ENCODE results near the gene MRGPRG. TPM values are rescaled to one million over a fixed set of nuclear protein-coding genes. Genes with fewer than 3 reads are reported as not detected.
"Not testable (repeated sequence)": the region's sequence is repeated elsewhere in the genome, so short reads cannot be mapped to it uniquely, and the experiment has no call there.

MRGPRG gene
- polyA plus RNA-seq, 6 donors from 2014 or later = not detected

GRCh38 chr11:3176487-3176886 lies 42.1 kb downstream of the MRGPRG start:
- H3K36me3 Mint-ChIP-seq = peaks cover 5 to 10% of the 10 kb centered on the region in 2 donors
- H3K4me1 Mint-ChIP-seq = no peaks in the 10 kb centered on the region
- peaks cover 9 to 46% (median 18%) of the 10 kb centered on the region in 7 donors for H3K9me3 Mint-ChIP-seq
- no peak overlapping the region for H3K27ac Mint-ChIP-seq
- ATAC-seq (ENCODE audit: low read depth in 2 of 2) (no peak), DNase-seq (no peak)
- peaks cover 11 to 17% (median 11%) of the 10 kb centered on the region in 3 donors for H3K27me3 Mint-ChIP-seq
- no peak overlapping the region for H3K4me3 Mint-ChIP-seq

GRCh38 chr11:3175194-3175593 lies 43.4 kb downstream of the MRGPRG start:
- ATAC-seq (ENCODE audit: low read depth in 2 of 2) = no peak
- DNase-seq = no peak
- Mint-ChIP-seq H3K27me3 (peaks cover 9 to 13% (median 11%) of the 10 kb centered on the region in 3 donors), H3K4me1 (no peaks in the 10 kb centered on the region), H3K9me3 (peaks cover 9 to 41% (median 18%) of the 10 kb centered on the region in 7 donors), H3K4me3 (no peak overlapping the region), H3K36me3 (peaks cover 5 to 10% of the 10 kb centered on the region in 2 donors), H3K27ac (no peak overlapping the region)

- H3K4me3 Mint-ChIP-seq = no peak overlapping the region
- peaks cover 14 to 19% (median 17%) of the 10 kb centered on the region in 3 donors for H3K27me3 Mint-ChIP-seq
- DNase-seq = no peak
- H3K4me1 Mint-ChIP-seq = peaks cover 0 to 6% (median 0%) of the 10 kb centered on the region in 3 donors
- no peak for ATAC-seq (ENCODE audit: low read depth in 2 of 2)
- peaks cover 5 to 10% of the 10 kb centered on the region in 2 donors for H3K36me3 Mint-ChIP-seq
- H3K9me3 Mint-ChIP-seq = peaks cover 8 to 33% (median 18%) of the 10 kb centered on the region in 7 donors
- H3K27ac Mint-ChIP-seq = no peak overlapping the region
Measured at GRCh38 chr11:3174387-3174786, 44.2 kb downstream of the MRGPRG start.

- ATAC-seq (ENCODE audit: low read depth in 2 of 2) (no peak), DNase-seq (no peak)
- no peak overlapping the region for H3K27ac Mint-ChIP-seq
- no peak overlapping the region for H3K4me3 Mint-ChIP-seq
- H3K36me3 Mint-ChIP-seq = peaks cover 5 to 10% of the 10 kb centered on the region in 2 donors
- H3K4me1 Mint-ChIP-seq = peaks cover 0 to 6% (median 4%) of the 10 kb centered on the region in 3 donors
- H3K9me3 Mint-ChIP-seq = peaks cover 8 to 33% (median 18%) of the 10 kb centered on the region in 7 donors
- peaks cover 18 to 23% (median 20%) of the 10 kb centered on the region in 3 donors for H3K27me3 Mint-ChIP-seq
Measured at GRCh38 chr11:3173795-3174194, 44.8 kb downstream of the MRGPRG start.

GRCh38 chr11:3171931-3172560 lies 46.6 kb downstream of the MRGPRG start:
- H3K4me1 Mint-ChIP-seq = peaks cover 0 to 6% (median 4%) of the 10 kb centered on the region in 3 donors
- DNase-seq (no peak), ATAC-seq (ENCODE audit: low read depth in 2 of 2) (no peak)
- H3K4me3 Mint-ChIP-seq = no peak overlapping the region
- H3K27me3 Mint-ChIP-seq = peaks cover 18 to 34% (median 20%) of the 10 kb centered on the region in 3 donors
- H3K36me3 Mint-ChIP-seq = peaks cover 5 to 10% of the 10 kb centered on the region in 2 donors
- peaks cover 8 to 19% (median 18%) of the 10 kb centered on the region in 7 donors for H3K9me3 Mint-ChIP-seq
- H3K27ac Mint-ChIP-seq = no peak overlapping the region

GRCh38 chr11:3170756-3171650 lies 47.6 kb downstream of the MRGPRG start:
- Mint-ChIP-seq H3K27ac (no peak overlapping the region), H3K9me3 (peaks cover 7 to 10% (median 8%) of the 10 kb centered on the region in 7 donors), H3K36me3 (peaks cover 5 to 9% of the 10 kb centered on the region in 2 donors), H3K4me3 (no peak overlapping the region), H3K4me1 (peaks cover 0 to 6% (median 4%) of the 10 kb centered on the region in 3 donors), H3K27me3 (peaks cover 18 to 44% (median 20%) of the 10 kb centered on the region in 3 donors)
- ATAC-seq (ENCODE audit: low read depth in 2 of 2) (no peak), DNase-seq (no peak)

GRCh38 chr11:3170044-3170755 lies 48.4 kb downstream of the MRGPRG start:
- DNase-seq (no peak), ATAC-seq (ENCODE audit: low read depth in 2 of 2) (no peak)
- Mint-ChIP-seq H3K27ac (peak overlapping the region in 1 of 6 donors; percentile 59), H3K9me3 (peaks cover 0 to 3% (median 0%) of the 10 kb centered on the region in 7 donors), H3K36me3 (peaks cover 0 to 1% of the 10 kb centered on the region in 2 donors), H3K4me1 (peaks cover 4 to 12% (median 9%) of the 10 kb centered on the region in 3 donors), H3K27me3 (peaks cover 19 to 43% (median 24%) of the 10 kb centered on the region in 3 donors), H3K4me3 (peak overlapping the region in 1 of 8 donors; percentile 3)

- no peaks in the 10 kb centered on the region for H3K36me3 Mint-ChIP-seq
- peaks cover 18 to 43% (median 24%) of the 10 kb centered on the region in 3 donors for H3K27me3 Mint-ChIP-seq
- peak overlapping the region in 2 of 8 donors; percentile 3 to 64 for H3K4me3 Mint-ChIP-seq
- DNase-seq (no peak), ATAC-seq (ENCODE audit: low read depth in 2 of 2) (no peak)
- peak overlapping the region in 1 of 6 donors; percentile 59 for H3K27ac Mint-ChIP-seq
- H3K9me3 Mint-ChIP-seq = peaks cover 0 to 3% (median 0%) of the 10 kb centered on the region in 7 donors
- peaks cover 4 to 12% (median 9%) of the 10 kb centered on the region in 3 donors for H3K4me1 Mint-ChIP-seq
Measured at GRCh38 chr11:3169255-3170043, 49.2 kb downstream of the MRGPRG start.

GRCh38 chr11:3168742-3169254 lies 49.8 kb downstream of the MRGPRG start:
- not testable (repeated sequence) for H3K9me3 Mint-ChIP-seq; H3K4me3 Mint-ChIP-seq; ATAC-seq (ENCODE audit: low read depth in 2 of 2); H3K27ac Mint-ChIP-seq; DNase-seq; H3K36me3 Mint-ChIP-seq
- H3K27me3 Mint-ChIP-seq = peaks cover 21 to 46% (median 27%) of the 10 kb centered on the region in 3 donors
- H3K4me1 Mint-ChIP-seq = peaks cover 4 to 14% (median 12%) of the 10 kb centered on the region in 3 donors

Other genes with a start within 250 kb of the MRGPRG start
- 10 to 100 TPM; 57.8 to 78.2 (median 65.1) TPM for gene NAP1L4, start 226.5 kb downstream of the MRGPRG start, polyA plus RNA-seq (ENCODE audit: low read depth in 6 of 6)
- gene CARS1, start 161.4 kb downstream of the MRGPRG start, polyA plus RNA-seq (ENCODE audit: low read depth in 6 of 6) = 10 to 100 TPM; 18.8 to 32.7 (median 27.2) TPM
- under 1 TPM in 2 of 6 donors, not detected in 4; 0.12 to 0.25 TPM for gene OSBPL5, start 53.5 kb downstream of the MRGPRG start, polyA plus RNA-seq (ENCODE audit: low read depth in 6 of 6)
- gene MRGPRE, start 13.6 kb upstream of the MRGPRG start, polyA plus RNA-seq (ENCODE audit: low read depth in 6 of 6) = not detected
- gene ZNF195, start 160.3 kb upstream of the MRGPRG start, polyA plus RNA-seq (ENCODE audit: low read depth in 6 of 6) = 10 to 100 TPM; 21.7 to 33.2 (median 28.0) TPM